LNCAP (cell line): ENCODE measurements around the gene KLF13.

Experiments
- CTCF ChIP-seq: fragments of 450-650 bp; IDR thresholded peaks from 2 replicates; pipeline ENCODE4 v1.5.1; 2017; ENCODE audit warnings: mild to moderate bottlenecking

The KLF13 gene

DNA sequence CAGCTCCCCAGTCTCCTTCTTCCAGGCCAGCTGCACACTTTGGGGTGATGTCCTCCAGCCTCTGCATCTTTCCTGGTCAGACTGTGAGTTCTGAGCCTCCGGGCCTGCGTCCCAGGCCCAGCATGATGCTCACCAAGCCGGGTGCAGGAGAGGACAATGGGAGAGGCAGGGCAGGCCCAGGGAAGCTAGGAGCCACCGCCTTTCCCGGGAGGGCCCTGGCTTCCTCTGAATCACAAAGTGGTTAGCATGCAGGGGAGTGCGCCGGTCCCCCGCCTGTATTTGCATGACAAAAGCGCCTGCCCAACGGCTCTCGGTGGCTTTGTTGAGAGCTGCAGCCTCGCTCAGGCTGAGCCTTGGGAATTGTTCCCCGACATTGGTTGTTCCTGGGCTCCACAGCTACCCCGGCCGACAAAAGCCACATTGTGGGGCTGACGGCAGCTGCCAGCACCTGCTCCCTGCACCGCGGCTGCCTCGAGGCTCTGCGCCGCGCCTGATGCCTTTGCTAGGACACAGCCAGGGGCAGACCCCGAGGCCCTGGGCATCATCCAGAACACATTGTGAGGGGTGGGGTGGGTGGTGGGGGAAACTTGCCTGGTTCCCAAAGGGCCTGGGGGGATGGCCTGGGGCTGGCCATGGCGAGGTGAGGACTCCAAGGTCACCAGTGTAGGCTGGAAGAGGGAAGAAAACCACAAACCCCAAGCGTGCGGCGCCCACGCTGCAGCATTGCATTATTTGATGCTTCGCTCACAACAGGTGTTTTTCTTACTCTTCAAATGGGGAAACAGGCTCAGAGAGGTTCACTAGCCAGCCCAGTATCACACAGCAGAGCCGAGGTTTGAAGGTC lies 20.0 kb upstream of the KLF13 start:
- TF ChIP-seq CTCF: no peak

- TF ChIP-seq CTCF: no peak
Measured at GRCh38 chr15:31307270-31308184, 19.1 kb upstream of the KLF13 start.

DNA sequence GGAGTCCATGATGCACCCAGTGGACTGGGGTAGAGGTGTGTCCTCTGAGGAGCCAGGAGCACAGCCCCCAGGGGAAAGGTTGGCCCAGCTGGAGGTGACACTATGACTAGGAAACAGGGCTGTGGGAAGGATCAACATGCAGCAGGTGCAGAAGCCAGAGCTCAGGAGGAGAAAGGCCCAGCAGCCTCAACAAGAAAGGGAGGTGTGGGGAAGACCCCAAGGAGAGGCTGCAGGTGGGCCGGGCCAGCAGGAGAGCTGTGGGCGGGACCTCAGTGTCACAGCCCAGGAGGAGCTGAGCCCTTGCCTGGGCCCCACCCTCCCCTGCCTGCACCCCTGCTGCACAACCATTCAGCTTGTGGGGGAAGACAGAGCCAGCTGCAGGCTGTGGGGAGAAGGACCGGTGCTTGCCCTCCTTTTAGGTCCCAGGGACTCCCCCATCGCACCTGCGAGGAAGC lies 18.4 kb upstream of the KLF13 start:
- no peak for TF ChIP-seq CTCF

DNA sequence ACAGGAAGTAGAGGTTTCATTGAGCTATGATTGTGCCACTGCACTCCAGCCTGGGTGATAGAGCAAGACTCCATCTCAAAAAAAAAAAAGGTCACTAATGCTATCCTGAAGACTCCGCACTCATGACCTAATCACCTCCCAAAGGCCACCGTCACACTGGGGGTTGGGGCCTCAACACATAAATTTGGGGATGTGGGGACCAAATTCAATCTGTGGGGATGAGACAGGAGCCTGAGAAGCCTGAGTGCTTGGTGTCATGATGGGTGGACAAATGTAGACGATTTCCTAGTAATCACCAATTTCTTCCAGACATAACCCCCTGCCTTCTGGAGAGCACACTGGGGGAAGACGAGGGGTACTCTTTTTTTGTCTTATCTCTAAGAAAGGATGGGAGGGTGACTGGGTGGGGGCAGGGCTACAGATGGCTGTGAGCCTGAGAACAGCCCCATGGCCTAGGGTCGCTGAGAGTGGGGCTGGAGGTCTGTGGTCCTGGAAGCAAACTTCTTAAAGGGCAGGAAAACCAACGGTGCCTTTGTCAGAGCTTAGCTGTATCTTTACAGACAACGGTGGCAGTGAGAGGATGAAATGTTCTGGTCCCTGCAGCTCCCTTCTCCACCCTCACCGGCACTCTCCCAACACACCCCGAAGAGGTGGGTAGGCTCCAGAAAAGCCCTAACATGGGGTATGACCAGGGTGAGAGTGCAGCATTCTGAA lies 16.6 kb upstream of the KLF13 start:
- TF ChIP-seq CTCF: no peak

DNA sequence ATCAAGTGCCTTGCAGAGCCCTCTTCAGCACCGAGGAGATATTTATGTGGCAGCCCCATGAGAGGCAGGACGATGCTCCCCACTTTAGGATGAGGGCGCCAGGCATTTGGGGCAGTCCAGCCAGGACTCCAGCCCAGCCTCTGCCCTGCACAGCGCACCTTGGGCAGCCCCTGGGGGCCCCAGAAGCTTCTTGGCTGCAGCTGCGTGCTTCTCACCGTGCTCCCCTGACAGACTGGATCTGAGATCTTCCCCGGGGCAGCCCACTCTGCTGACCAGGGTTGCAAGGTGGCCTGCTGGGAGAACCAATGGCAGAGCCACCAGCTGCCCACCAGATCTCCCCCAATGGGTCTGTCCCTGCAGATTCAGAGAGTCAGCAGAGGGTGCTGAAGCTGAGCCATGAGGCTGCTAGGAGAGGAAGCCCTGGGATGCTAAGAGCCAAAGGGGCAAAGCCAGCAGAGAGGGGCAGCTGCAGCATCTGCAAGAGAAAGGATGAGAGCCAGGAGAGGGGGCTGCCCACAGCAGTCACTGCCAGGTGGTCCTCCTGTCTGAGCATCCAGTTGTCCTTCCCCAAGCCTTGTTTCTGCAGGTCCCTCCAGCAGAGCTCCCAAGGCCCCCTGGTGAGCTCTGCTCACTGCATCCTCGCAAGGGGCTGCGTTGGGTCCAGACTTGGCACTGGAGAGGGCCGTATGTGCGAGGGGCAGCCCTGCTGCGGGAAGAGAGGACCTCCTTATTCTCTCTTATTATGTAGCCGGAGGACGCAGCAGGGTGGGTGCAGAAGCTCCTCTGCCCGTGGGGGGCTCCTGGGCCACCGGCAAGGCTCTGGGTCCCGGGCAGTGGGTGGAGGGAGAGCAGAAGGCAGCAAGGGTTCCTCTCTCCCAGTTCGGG lies 14.7 kb upstream of the KLF13 start:
- no peak for TF ChIP-seq CTCF

DNA sequence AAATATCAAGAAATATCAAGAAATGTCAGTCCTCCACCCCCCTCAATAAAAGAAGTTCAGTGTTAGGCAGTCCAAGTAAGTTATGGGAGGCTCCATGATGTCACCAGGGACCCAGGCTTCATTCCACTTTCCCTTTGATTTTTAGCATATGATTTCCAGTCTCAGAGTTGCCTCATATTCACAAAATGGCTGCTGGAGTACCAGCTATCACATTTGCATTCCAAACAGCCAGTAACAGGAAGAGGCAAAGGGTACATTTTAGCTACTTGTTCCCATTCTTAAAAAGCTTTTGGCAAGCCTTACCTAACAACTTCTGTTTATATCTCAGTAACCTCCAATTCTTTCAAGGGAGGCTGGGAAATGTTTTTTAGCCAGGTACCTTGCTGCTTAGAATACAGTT lies 13.4 kb upstream of the KLF13 start:
- TF ChIP-seq CTCF: no peak
